GM20000 (cell line): ENCODE data around the gene DSCAM.

Experiments
- DNase-seq: peaks from one replicate; pipeline ENCODE4 v3.0.0; 2012; ENCODE audit warnings: low spot score
- TF ChIP-seq, protein P1 (sequence below): IDR thresholded peaks from 2 replicates; pipeline ENCODE4 v1.5.1; 2012; ENCODE audit warnings: mild to moderate bottlenecking, control low read depth; ENCODE audit errors: extremely low read depth, missing control alignments

DSCAM gene

GRCh38 chr21:40381111-40381510 lies 465.8 kb downstream of the DSCAM start:
- TF ChIP-seq, protein P1, sequence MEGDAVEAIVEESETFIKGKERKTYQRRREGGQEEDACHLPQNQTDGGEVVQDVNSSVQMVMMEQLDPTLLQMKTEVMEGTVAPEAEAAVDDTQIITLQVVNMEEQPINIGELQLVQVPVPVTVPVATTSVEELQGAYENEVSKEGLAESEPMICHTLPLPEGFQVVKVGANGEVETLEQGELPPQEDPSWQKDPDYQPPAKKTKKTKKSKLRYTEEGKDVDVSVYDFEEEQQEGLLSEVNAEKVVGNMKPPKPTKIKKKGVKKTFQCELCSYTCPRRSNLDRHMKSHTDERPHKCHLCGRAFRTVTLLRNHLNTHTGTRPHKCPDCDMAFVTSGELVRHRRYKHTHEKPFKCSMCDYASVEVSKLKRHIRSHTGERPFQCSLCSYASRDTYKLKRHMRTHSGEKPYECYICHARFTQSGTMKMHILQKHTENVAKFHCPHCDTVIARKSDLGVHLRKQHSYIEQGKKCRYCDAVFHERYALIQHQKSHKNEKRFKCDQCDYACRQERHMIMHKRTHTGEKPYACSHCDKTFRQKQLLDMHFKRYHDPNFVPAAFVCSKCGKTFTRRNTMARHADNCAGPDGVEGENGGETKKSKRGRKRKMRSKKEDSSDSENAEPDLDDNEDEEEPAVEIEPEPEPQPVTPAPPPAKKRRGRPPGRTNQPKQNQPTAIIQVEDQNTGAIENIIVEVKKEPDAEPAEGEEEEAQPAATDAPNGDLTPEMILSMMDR = no peak
- no peak for DNase-seq

- TF ChIP-seq, protein P1 = no peak
- no peak for DNase-seq
Measured at GRCh38 chr21:40379881-40380810, 466.8 kb downstream of the DSCAM start.

DNA sequence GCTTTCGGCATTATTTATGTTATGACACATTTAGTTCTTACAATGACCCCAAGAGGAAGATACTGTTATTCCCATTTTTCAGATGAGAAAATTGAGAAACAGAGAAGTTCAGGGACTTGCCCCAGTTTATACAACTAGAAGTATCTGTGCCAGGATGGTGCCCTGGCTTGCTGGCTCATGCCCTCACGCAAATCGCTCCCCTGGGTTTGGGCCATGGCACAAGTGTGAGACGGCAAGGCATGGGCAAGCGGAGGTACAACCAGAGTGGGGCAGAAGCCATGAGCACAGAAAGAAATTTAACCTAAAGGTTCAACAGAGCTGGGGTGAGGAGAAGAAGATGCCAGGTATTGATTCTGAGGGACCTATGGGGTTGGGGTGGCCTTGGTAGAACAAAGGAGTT lies 469.8 kb downstream of the DSCAM start:
- no peak for DNase-seq
- TF ChIP-seq, protein P1 = no peak

- TF ChIP-seq, protein P1 = no peak
- no peak for DNase-seq
Measured at GRCh38 chr21:40373761-40374160, 473.2 kb downstream of the DSCAM start.

GRCh38 chr21:40372506-40372905 lies 474.5 kb downstream of the DSCAM start:
- no peak for DNase-seq
- TF ChIP-seq, protein P1 = no peak

GRCh38 chr21:40371329-40371728 lies 475.6 kb downstream of the DSCAM start:
- TF ChIP-seq, protein P1 = no peak
- no peak for DNase-seq

DNA sequence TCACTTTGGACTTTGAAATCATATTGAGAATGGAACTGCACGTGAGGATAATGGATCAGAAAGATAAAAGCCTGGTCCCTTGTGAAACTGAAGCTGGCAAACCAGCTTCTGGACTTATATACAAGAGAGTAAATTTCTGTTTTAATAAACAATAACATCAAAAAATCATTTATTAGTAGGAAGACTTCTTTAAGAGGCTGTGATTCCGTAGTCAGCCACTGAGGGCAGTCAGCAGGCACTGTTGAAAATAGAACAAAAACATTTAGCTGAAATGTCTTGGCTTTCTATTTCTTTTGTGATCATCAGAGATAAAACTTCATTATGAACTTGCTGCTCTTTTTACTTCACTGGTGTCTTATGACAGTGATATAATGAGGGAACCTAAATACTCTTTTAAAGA lies 490.3 kb downstream of the DSCAM start:
- TF ChIP-seq, protein P1 = no peak
- no peak for DNase-seq
